GM21737 (cell line): ENCODE results near the gene PLXND1.
"Not testable (repeated sequence)": the region's sequence is repeated elsewhere in the genome, so short reads cannot be mapped to it uniquely, and the experiment has no call there.

Experiments used
- ATAC-seq: cut with Tn5 transposase; IDR thresholded peaks from one replicate; pipeline ENCODE4 v1.9.1; 2021; ENCODE audit warnings: mild to moderate bottlenecking, moderate library complexity; ENCODE audit not compliant: unreplicated experiment

The PLXND1 gene

GRCh38 chr3:129614927-129615363 lies 8.5 kb upstream of the PLXND1 start:
- ATAC-seq: no peak

DNA sequence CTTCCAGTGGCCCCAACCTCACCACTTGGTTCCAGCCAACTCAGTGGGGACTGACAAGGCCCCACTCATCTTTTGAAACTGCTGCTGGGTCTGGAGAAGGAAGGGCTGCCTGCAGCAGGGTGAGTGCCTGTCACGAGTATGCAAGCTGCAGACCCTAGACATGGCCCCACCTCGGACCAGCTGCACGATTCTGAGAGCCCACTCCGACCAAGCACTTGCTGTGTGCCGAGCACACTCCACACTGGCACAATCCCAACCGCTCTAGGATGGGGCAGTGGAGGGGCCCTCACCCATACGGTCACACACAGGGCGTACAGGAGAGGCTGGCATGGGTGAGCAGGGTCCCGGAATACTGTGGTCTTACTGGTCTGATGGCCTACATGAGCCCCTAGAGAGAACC lies 8.0 kb upstream of the PLXND1 start:
- ATAC-seq: no peak

DNA sequence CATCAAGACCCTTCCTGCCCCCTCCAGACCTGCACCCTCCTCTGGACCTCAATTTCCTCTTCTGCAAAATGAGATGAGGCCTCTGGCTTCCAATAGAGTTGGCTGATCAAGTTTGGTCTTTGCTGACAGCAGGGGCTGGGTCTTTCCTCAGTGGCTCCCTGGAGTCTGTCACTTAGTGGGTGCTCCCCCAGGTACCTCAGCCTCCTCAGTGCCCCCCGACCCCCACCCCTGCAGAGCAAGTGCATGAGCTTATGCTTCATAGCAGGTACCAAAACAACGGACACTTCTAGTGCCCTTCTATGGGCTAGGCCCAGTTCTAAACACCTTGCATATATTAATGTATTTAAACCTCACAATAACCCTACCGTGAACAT lies 6.9 kb upstream of the PLXND1 start:
- no peak for ATAC-seq

DNA sequence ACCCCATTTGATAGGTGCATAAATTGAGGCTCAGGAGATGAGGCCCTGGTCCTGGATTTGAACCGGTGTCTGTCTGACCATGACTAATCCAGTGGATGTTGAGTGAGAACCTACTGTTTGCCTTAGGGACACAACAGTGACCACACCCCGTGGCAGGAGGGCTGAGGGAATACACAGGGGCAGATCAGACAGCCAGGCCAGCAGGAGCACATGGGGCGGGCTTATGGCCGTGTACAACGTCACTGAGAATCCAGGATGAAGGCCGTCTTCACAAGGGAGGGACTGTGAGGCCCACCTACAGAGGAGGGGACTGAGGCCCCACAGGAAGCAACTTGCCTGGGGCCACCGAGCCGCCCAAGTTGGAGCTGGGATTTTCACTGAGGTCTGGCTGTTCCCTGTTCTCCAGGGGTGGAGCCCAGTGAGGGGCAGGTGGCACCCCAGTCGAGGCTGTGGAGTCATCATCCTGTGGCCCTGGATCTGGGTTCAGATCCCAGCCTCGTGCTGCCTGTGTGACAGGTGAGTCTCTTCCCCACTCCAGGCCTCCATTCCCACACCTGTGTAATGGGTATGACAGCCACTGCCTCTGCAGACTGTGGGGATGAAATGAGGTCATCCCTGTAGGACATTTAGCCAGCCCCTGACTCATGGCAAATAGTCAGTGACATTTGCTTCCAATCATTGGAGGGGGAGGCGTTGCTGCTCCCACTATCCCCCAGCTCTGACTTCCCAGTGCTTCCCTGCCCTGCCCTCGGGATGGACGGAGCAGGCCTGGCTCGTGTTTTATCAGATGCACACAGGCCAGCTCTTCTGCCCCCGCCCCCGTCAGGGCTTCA lies 6.3 kb upstream of the PLXND1 start:
- no peak for ATAC-seq

GRCh38 chr3:129611812-129612533 lies 5.5 kb upstream of the PLXND1 start:
- ATAC-seq: no peak

DNA sequence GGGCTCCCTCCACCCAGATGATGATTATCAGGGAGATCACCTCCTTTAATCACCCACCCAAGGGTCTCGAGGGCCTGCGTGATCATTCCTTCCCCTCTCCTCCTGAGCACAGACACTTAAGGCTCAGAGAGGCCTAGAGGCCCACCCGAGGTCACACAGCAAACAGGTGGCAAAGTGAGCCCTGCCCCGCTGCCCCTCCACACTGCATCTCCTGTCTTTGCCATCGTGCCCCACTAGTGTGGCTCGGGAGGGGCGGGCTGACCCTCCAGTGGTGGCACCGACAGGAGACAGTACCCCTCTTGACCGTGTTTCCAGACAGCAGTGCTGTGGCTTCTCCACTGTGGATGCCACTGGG lies 4.9 kb upstream of the PLXND1 start:
- ATAC-seq: no peak

DNA sequence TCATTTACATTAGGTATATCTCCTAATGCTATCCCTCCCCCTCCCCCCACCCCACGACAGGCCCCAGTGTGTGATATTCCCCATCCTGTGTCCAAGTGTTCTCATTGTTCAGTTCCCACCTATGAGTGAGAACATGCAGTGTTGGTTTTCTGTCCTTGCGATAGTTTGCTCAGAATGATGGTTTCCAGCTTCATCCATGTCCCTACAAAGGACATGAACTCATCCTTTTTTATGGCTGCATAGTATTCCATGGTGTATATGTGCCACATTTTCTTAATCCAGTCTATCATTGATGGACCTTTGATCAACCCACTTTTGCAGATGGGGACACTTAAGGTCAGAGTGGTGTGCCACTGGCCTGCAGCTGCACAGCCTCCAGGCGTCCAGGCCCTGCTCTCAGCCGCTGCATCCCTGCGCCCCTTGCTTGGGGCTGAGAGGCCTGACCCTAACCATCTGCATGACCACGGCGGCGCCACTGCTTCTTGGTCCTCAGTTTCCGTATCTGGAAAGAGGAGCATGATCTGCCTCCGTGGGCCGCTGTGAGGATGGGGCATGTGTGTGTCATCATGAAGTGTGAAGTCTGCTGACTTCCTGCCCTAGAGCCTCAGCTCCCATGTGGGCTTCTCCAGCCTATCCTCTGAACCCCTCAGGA lies 4.4 kb upstream of the PLXND1 start:
- ATAC-seq: not testable (repeated sequence)

- no peak for ATAC-seq
These were observed 3.8 kb upstream of the PLXND1 start for GRCh38 chr3:129610276-129610675.

- no peak for ATAC-seq
These were observed 3.2 kb upstream of the PLXND1 start for GRCh38 chr3:129609591-129610182.

DNA sequence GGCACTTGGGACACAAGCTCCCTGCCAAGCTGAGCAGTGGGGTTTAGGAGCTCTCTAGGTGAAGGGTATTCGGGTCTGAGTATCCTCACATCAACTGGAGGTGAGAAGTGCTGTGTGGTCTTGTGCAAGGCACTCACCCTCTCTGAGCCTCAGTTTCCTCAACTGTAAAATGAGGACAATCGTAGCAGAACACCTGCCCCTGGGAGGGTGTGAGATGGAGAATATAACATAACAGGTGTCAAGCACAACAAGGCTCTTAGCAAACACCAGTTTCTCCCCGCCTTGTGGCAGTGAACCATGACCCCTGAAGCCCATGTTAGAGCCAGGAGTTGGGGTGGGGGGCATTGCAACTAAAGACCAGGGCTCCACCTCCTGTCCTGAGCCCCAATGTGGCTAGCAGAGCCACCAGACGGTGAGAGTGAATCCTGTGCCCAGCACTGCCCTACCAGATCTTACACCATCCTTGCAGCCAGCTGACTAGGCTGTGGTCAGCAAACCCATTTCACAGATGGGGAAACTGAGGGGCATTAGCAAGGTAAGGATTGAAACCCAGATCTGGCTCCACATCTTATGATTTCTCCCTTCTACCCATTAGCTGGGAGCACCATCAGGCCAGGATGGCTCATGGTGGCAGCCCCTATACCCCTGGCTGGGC lies 2.6 kb upstream of the PLXND1 start:
- no peak for ATAC-seq

- ATAC-seq: no peak
These were observed 1.8 kb upstream of the PLXND1 start for GRCh38 chr3:129608087-129608935.

DNA sequence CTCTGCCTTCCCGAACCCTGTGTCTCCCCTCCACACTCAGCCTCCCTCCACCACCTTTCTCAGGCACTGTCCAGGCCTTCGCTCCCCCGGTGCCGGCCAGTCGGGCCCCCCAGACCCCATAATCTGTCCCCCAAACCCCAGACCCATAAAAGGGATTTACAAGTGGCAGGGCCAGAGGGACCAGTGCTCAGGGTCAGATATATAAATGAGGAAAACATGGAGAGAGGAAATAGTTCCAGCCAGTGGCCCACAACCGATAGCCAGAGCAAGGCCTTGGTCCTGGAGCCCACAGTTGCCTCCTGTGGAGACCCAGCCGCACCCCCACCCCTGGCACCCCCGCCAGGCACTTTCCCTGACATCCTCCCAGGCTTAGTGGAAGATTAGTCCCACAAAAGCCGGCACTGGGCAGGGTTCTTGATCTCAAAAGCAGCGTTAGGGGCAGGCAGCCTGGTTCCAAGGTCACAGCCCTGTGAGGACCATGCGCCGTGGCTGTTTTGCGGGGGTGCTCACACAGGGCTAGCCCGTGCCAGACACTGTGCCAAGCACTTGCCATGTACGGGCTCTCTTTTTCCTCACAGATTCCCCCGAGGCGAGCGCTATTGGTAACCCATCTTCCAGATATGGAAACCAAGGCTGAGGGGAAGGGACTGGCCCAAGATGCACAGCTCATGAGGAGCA lies 1.1 kb upstream of the PLXND1 start:
- no peak for ATAC-seq

GRCh38 chr3:129605922-129606635 lies 397 bp downstream of the PLXND1 start:
- ATAC-seq: no peak

GRCh38 chr3:129605203-129605921 lies 1.1 kb downstream of the PLXND1 start:
- ATAC-seq: no peak

- no peak for ATAC-seq
These were observed 1.7 kb downstream of the PLXND1 start for GRCh38 chr3:129604767-129605166.

GRCh38 chr3:129603991-129604749 lies 2.3 kb downstream of the PLXND1 start:
- ATAC-seq: no peak

DNA sequence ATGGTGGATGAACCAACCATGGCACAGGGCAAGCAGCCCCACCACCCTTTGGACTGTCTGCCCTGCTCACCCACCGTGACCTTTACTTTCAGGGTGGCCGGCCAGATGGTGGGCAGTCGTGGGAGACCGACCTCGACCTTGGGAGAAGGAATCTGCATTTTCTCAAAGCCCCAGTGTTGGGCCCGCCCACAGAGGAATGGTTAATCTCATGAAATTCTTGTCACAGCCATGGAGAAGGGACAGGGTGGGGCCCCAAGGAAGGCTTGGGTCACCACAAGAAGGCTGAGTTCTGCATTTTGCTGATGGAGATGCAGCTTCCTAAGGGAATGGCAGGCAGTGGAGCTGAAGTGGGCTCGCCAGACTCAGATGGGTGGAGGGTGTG lies 2.9 kb downstream of the PLXND1 start:
- ATAC-seq: no peak
